NT2/D1 (cell line): ENCODE measurements around the gene EIF1AD.
A peak's percentile ranks its signal among the peaks of the same experiment; 100 is the strongest.

Source experiments
- DNase-seq: peaks from one replicate; pipeline ENCODE4 v3.0.0-alpha.2; 2011; ENCODE audit warnings: low read depth, low spot score
- H3K27me3 ChIP-seq: 2 replicates; pipeline ENCODE4 v1.6.0; 2011; ENCODE audit warnings: mild to moderate bottlenecking; ENCODE audit not compliant: insufficient read length, insufficient read depth
- H3K36me3 ChIP-seq: 2 replicates; pipeline ENCODE4 v1.6.1; 2011; ENCODE audit warnings: mild to moderate bottlenecking, low read length, mixed read lengths; ENCODE audit not compliant: insufficient read depth, insufficient read length
- H3K4me1 ChIP-seq: 2 replicates; pipeline ENCODE4 v1.5.1; 2011; ENCODE audit not compliant: insufficient read depth, insufficient read length
- H3K4me3 ChIP-seq: 2 replicates; pipeline ENCODE4 v1.5.1; 2011; ENCODE audit warnings: low read depth; ENCODE audit not compliant: insufficient read length
- H3K9ac ChIP-seq: 2 replicates; pipeline ENCODE4 v1.6.0; 2011; ENCODE audit warnings: low read depth; ENCODE audit not compliant: insufficient read length
- H3K9me3 ChIP-seq: 2 replicates; pipeline ENCODE4 v1.5.1; 2011; ENCODE audit warnings: mild to moderate bottlenecking, low read length; ENCODE audit not compliant: insufficient read depth
- SUZ12 ChIP-seq: IDR thresholded peaks from 2 replicates; pipeline ENCODE4 v1.6.1; 2011; ENCODE audit not compliant: insufficient read length, insufficient read depth; ENCODE audit errors: extremely low read depth
- YY1 ChIP-seq: IDR thresholded peaks from 2 replicates; pipeline ENCODE4 v1.6.1; 2011; ENCODE audit not compliant: insufficient read length, insufficient read depth
- ZNF274 ChIP-seq: IDR thresholded peaks from 2 replicates; pipeline ENCODE4 v1.6.1; 2011; ENCODE audit warnings: mild to moderate bottlenecking, low read depth, low read length

Gene EIF1AD

GRCh38 chr11:65979261-65979759 is 22.6 kb downstream of the EIF1AD start:
- TF ChIP-seq YY1 (no peak), SUZ12 (no peak), ZNF274 (no peak)
- Histone ChIP-seq H3K27me3 (no peaks in the 10 kb centered on the region), H3K36me3 (peaks cover 67% of the 10 kb centered on the region), H3K9me3 (no peaks in the 10 kb centered on the region), H3K4me3 (no peak overlapping the region), H3K9ac (no peak overlapping the region), H3K4me1 (peaks cover 11% of the 10 kb centered on the region)
- no peak for DNase-seq

- H3K36me3 ChIP-seq, result peaks cover 68% of the 10 kb centered on the region
- no peak for DNase-seq
- no peaks in the 10 kb centered on the region for H3K9me3 ChIP-seq
- H3K9ac ChIP-seq, result no peak overlapping the region
- no peak for TF ChIP-seq YY1
- TF ChIP-seq ZNF274, result no peak
- TF ChIP-seq SUZ12, result no peak
- no peaks in the 10 kb centered on the region for H3K27me3 ChIP-seq
- no peak overlapping the region for H3K4me3 ChIP-seq
- peaks cover 9% of the 10 kb centered on the region for H3K4me1 ChIP-seq
These were observed 23.3 kb downstream of the EIF1AD start for GRCh38 chr11:65978391-65979238.

DNA sequence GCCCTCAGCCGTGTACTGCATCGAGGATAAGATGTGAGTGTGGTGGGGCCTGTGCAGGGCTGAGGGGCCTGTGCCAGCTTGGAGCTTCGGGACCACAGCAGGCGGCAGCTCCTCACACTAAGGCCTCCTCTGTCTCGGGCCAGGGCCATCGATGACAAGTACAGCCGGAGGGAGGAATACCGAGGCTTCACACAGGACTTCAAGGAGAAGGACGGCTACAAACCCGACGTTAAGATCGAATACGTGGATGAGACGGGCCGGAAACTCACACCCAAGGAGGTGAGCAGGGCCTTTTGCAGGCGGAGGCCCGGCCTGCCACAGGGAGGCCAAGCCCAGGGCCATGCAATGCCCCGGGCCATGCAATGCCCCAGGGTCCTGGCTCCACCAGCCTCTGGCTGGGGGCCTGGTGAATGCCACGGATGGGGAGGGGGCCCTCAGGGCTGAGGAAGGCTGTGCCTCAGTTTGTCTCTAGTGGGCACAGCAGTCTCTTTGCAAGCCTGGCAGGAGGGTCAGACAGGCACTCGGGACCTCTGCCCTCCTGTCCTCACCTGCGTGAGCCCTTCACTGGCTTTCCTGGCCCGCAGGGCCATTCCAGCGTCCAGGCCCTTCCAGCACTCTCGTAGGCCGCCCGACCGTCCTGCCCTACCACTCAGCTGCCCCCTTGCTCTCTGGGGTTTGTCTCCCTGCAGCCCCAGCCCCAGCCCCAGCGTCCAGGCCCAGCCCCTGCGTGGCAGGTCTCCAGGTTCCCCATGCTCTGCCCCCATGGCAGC is 24.2 kb downstream of the EIF1AD start:
- no peaks in the 10 kb centered on the region for H3K9me3 ChIP-seq
- no peaks in the 10 kb centered on the region for H3K27me3 ChIP-seq
- H3K4me1 ChIP-seq, result peaks cover 9% of the 10 kb centered on the region
- H3K9ac ChIP-seq, result no peak overlapping the region
- H3K36me3 ChIP-seq, result peaks cover 70% of the 10 kb centered on the region
- no peak for TF ChIP-seq YY1
- no peak for TF ChIP-seq ZNF274
- no peak for TF ChIP-seq SUZ12
- H3K4me3 ChIP-seq, result no peak overlapping the region
- DNase-seq, result no peak

DNA sequence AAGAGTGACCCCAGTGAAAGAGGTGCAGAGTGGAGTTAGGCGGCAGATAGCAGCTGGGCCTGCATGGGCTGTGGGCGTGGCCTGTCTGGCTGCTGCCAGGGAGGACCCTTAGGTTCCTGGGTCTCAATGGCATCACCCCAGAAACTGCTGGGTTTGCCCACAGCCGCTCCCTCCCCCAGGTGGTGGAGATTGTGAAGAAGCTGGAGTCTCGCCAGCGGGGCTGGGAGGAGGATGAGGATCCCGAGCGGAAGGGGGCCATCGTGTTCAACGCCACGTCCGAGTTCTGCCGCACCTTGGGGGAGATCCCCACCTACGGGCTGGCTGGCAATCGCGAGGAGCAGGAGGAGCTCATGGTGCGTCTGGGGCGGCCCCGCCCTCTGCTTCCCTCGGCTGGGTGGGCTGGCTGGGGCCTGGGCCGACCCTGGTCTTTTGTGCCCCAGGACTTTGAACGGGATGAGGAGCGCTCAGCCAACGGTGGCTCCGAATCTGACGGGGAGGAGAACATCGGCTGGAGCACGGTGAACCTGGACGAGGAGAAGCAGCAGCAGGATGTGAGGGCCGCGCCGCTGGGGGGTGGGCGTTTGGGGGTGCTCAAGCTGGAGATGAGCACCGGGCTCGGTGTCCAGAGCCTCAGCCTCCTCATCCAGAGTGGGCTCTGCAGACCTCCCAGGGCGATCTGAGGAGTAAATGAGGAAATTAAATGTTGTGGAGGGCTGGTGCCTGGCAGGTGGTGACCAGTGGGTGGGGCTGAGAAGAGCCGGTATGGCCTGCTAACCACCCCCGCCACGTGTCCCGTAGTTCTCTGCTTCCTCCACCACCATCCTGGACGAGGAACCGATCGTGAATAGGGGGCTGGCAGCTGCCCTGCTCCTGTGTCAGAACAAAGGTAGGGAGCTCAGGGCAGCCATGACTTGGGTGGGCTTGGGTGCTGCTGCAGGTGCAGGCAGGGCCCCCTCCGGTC is 25.5 kb downstream of the EIF1AD start:
- DNase-seq, result no peak
- Histone ChIP-seq H3K9me3 (no peaks in the 10 kb centered on the region), H3K4me3 (no peak overlapping the region), H3K36me3 (peaks cover 80% of the 10 kb centered on the region), H3K27me3 (no peaks in the 10 kb centered on the region), H3K4me1 (peaks cover 9% of the 10 kb centered on the region), H3K9ac (peak overlapping the region; percentile 21)
- TF ChIP-seq YY1 (no peak), ZNF274 (no peak), SUZ12 (no peak)

- Histone ChIP-seq H3K4me1 (peaks cover 9% of the 10 kb centered on the region), H3K9me3 (no peaks in the 10 kb centered on the region), H3K4me3 (no peak overlapping the region), H3K27me3 (no peaks in the 10 kb centered on the region), H3K36me3 (peaks cover 74% of the 10 kb centered on the region), H3K9ac (peak overlapping the region; percentile 21)
- no peak for DNase-seq
- TF ChIP-seq YY1 (no peak), SUZ12 (no peak), ZNF274 (no peak)
These were observed 26.2 kb downstream of the EIF1AD start for GRCh38 chr11:65975771-65976170.

DNA sequence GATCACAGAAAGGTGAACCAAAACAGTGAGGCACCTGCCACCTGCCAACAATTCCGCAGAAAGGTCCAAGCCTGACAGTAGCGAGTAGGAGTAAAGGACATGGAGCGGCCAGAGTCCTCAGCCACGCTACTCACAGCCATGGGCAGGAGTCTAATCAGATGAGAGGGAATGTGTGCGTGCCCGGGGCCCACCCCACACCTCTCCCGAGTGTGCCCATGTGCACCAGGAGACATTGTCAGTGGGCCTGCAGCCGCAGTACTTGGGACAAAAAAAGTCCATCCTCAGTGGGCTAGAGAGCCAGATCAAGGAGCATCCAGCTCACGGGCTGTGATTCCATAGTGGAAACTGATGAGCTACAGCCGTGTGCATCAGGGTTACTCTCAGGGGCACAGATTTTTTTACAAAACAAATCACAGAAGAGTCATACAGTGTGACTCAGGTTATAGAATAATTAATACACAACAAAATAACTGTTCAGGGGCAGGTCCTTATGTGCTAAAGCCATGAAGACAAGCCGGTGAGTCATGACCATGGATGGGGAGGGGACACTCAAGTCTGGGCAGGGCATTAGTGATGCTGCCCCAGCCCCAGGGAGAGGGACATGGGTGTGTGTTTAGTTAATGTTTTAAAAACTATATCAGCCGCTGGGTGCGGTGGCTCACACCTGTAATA is 28.4 kb downstream of the EIF1AD start:
- no peak for TF ChIP-seq SUZ12
- TF ChIP-seq ZNF274, result no peak
- TF ChIP-seq YY1, result no peak
- no peak for DNase-seq
- Histone ChIP-seq H3K4me1 (peaks cover 9% of the 10 kb centered on the region), H3K27me3 (no peaks in the 10 kb centered on the region), H3K4me3 (no peak overlapping the region), H3K9ac (no peak overlapping the region), H3K36me3 (peaks cover 76% of the 10 kb centered on the region), H3K9me3 (no peaks in the 10 kb centered on the region)
